ENCODE data around the gene LEF1.

The LEF1 gene

GRCh38 chr4:108107729-108108382 is 60.9 kb downstream of the LEF1 start:
- DNase-seq, result no peak

GRCh38 chr4:108107101-108107500 is 61.6 kb downstream of the LEF1 start:
- DNase-seq, result no peak

- no peak for DNase-seq
Measured at GRCh38 chr4:108106186-108106585, 62.5 kb downstream of the LEF1 start.

GRCh38 chr4:108103099-108103862 is 65.5 kb downstream of the LEF1 start:
- no peak for DNase-seq

DNA sequence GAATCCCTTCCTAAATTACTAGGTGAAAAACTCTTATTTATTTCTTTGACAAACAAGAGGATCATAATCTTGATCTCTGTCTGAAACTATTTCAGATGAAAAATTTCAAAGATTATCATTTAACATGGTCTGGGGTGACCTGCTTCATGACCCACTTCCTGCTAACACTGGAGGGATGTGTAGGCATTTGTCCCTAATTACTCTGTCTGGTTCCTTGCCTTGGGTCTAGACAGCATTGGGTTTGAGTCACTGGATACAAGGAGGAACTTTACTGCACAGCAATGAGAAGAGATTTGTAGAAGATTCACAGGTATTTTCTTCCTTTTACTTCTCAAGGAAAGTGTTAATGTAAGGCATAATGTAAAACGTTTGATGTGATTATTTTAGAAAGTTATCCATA is 67.9 kb downstream of the LEF1 start:
- no peak for DNase-seq

DNA sequence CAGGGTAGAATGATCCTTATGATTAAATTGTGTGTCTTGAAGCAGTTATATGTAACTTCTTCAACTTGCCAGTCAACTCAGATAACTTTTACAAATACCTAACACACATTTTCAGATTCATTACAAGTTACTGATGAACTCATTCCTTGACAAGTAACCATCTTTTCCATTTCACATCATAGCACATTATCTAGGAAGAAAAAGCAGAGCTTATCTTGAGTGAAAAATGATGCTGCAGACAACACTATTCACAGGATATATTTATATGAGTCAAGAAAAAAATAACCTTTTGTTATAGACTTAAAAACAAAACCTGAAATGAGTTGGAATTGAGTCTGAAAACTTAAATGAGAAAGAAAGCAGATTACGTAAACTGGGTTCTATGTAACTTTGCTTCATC is 68.9 kb downstream of the LEF1 start:
- no peak for DNase-seq

GRCh38 chr4:108097990-108098553 is 70.7 kb downstream of the LEF1 start:
- no peak for DNase-seq

GRCh38 chr4:108094923-108095482 is 73.7 kb downstream of the LEF1 start:
- no peak for DNase-seq

DNA sequence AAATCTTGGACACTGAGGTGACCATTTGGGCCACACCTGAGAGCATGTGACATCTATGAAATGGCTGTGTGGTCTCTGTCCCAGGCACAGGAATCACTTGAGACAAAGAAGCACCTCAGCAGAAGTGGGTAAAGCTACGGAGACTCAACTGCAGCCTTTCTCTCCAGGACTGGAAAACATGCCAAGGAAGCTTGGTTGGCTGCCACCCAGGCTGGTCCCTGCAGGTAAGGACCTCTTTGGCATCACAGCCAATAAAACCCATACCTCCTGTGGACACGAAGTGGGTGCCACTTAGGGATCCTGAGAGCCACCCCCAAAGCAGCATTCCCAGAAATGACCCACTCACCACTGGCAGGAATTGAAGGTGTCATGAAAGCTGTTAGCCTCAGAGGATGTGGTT is 74.6 kb downstream of the LEF1 start:
- DNase-seq, result no peak

DNA sequence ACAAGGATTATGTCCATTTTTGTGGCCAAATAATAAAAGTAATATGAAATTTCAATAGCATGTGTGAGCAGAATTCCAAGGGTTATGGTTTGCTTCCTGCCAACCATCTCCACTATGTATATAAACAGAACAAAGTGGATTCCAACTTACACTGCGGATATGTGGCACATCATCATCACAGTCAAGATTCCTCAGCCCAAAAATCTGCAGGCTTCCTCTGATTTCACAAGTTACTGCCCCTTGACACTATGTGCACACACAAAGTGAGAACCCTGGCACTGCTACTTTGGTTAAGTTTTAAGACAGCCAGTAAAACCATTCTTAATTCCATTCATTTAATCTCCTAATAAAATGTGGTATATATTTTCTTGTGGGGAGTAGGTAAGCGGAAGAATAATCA is 76.4 kb downstream of the LEF1 start:
- DNase-seq, result no peak

- DNase-seq, result no peak
Measured at GRCh38 chr4:108087293-108087967, 81.3 kb downstream of the LEF1 start.

DNA sequence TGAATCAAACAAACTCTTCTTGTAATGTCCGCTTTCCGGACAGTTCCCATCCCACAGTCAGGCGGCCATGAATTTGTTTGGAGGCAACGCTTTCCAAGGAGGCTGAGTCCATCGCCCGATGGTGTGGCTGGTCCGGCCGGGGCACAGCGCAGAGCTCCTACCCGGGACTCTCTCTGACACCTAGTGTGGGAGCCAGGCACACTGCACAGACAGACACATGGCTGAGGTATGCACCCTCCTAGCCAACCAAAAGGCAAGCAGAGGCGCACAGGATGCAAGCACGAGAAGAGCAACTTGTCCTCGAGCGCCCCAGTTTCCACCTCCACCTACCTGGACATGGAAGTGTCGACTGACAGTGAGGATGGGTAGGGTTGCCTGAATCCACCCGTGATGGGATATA is 87.5 kb downstream of the LEF1 start:
- DNase-seq, result no peak

- DNase-seq, result peak; percentile 69
Measured at GRCh38 chr4:108080747-108081146, 88.0 kb downstream of the LEF1 start.

- DNase-seq, result no peak
Measured at GRCh38 chr4:108078024-108078733, 90.6 kb downstream of the LEF1 start.

GRCh38 chr4:108072300-108072699 is 96.4 kb downstream of the LEF1 start:
- DNase-seq, result no peak

DNA sequence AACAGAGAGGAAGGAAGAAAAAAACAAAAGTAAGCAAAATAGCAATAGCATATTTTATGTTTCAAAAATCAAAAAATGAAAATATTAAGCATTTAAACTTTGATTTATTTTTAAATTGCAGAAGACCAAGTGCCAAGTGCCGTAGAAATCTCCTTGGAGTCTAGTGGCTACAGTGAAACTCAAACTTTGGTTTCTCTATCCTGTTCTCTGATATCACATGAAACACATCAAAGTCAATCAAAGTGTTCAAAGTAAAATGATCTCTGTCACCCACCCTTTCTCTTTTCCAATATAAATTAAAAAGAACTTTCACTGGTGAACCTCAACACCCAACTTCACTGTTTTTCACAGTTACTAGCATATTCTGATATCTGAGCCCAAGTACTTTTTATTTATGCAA is 98.0 kb downstream of the LEF1 start:
- DNase-seq, result no peak

- DNase-seq, result no peak
Measured at GRCh38 chr4:108068442-108068841, 100.3 kb downstream of the LEF1 start.

GRCh38 chr4:108060686-108061321 is 107.9 kb downstream of the LEF1 start:
- DNase-seq, result no peak

GRCh38 chr4:108060164-108060563 is 108.6 kb downstream of the LEF1 start:
- DNase-seq, result no peak

GRCh38 chr4:108058685-108059440 is 109.9 kb downstream of the LEF1 start:
- DNase-seq, result no peak

GRCh38 chr4:108056418-108056817 is 112.3 kb downstream of the LEF1 start:
- DNase-seq, result no peak

Data from activated CD8-positive, alpha-beta memory T cell treated with anti-CD3 and anti-CD28 coated beads, Interleukin-2, amount 50 U/mL, for 48 hours (primary cell).